HepG2 (cell line): Measurements from ENCODE around the gene POLR3E. TPM values are rescaled to one million over a fixed set of nuclear protein-coding genes. Genes with fewer than 3 reads are reported as not detected.

Experiments used
- ATAC-seq: fragments of 200-7000 bp; cut with Tn5 transposase; 3 replicates; pipeline ENCODE4 v1.9.1; 2020; ENCODE audit warnings: mild to moderate bottlenecking, moderate library complexity
- BruUV-seq: library from RNA; stranded (reverse); fragments of 400-500 nt; replicated peaks from 2 replicates; lab custom pipeline; 2021; lab: Mats Ljungman, UMichigan
- CTCF ChIA-PET: fragments of 300-600 bp; formaldehyde crosslinking; extraction: SDS; loops from one replicate; lab custom pipeline; 2021; ENCODE audit warnings: low total read pairs, inconsistent platforms, low intra/inter-chr PET ratio; lab: Yijun Ruan, JAX
- POLR2A ChIA-PET: fragments of 350-600 bp; sonication (Branson Sonifier 250); formaldehyde crosslinking; loops from one replicate; lab custom pipeline; 2020; ENCODE audit warnings: antibody characterized with exemption, inconsistent platforms; lab: Yijun Ruan, JAX
- DNase-seq: peaks from one replicate; pipeline ENCODE4 v3.0.0-alpha.2; 2015; ENCODE audit warnings: low spot score
- FAIRE-seq: peaks from 3 replicates; lab custom pipeline; 2011; peaks lifted over from hg19 to GRCh38; lab: Jason Lieb, UNC
- H2AFZ ChIP-seq: one replicate; pipeline ENCODE4 v1.6.1; 2011; ENCODE audit warnings: low read length, inconsistent platforms
- H3K27ac ChIP-seq: fragments of 300-600 bp; 3 replicates; pipeline ENCODE4 v1.8.0; 2011; ENCODE audit warnings: mixed run types, mild to moderate bottlenecking, mixed read lengths, low read length, inconsistent platforms; ENCODE audit not compliant: insufficient read depth; ENCODE audit errors: extremely low read length
- H3K27me3 ChIP-seq, 2 experiments: fragments of 200-600 bp in 1 of 2; 2 replicates in 1 of 2; 3 replicates in 1 of 2; pipeline versions ENCODE4 v1.6.0 to v1.8.0; 2011; ENCODE audit warnings: low read length in 2 of 2, mild to moderate bottlenecking in 2 of 2, moderate library complexity in 2 of 2, inconsistent platforms in 1 of 2; ENCODE audit not compliant: insufficient read depth in 2 of 2, control insufficient read depth in 1 of 2
- H3K36me3 ChIP-seq, 2 experiments: fragments of 200-600 bp in 1 of 2; replicated peaks in 1 of 2; 2 replicates in 1 of 2; 3 replicates in 1 of 2; pipeline versions ENCODE4 v1.5.1 to v1.8.0; 2011; ENCODE audit warnings: low read length in 2 of 2, inconsistent platforms in 1 of 2; ENCODE audit not compliant: insufficient read depth in 2 of 2, control insufficient read depth in 1 of 2
- H3K4me1 ChIP-seq: 2 replicates; pipeline ENCODE4 v1.5.1; 2012; ENCODE audit warnings: low read length, inconsistent platforms; ENCODE audit not compliant: insufficient read depth
- H3K4me2 ChIP-seq: 2 replicates; pipeline ENCODE4 v1.6.0; 2011; ENCODE audit warnings: low read depth, low read length, inconsistent platforms
- H3K4me3 ChIP-seq, 3 experiments: fragments of 200-600 bp in 1 of 3; sonication (generic), shearing (Covaris generic) in 1 of 3; replicated peaks in 1 of 3; 2 replicates each; pipeline ENCODE4 v1.5.1; 2011 to 2016; ENCODE audit warnings: low read length in 3 of 3, inconsistent platforms in 2 of 3, low read depth in 2 of 3, mild to moderate bottlenecking in 2 of 3, control low read depth in 1 of 3, mixed read lengths in 1 of 3; ENCODE audit not compliant: insufficient read depth in 1 of 3
- H3K79me2 ChIP-seq: one replicate; pipeline ENCODE4 v1.6.1; 2011; ENCODE audit warnings: low read length, inconsistent platforms; ENCODE audit not compliant: insufficient read depth
- H3K9ac ChIP-seq: 2 replicates; pipeline ENCODE4 v1.6.0; 2011; ENCODE audit warnings: mild to moderate bottlenecking, low read depth, low read length, inconsistent platforms; ENCODE audit not compliant: insufficient read depth
- H3K9me3 ChIP-seq: 2 replicates; pipeline ENCODE4 v1.5.1; 2012; ENCODE audit warnings: mild to moderate bottlenecking, low read length
- H4K20me1 ChIP-seq: 2 replicates; pipeline ENCODE4 v1.6.0; 2011; ENCODE audit warnings: inconsistent platforms, mild to moderate bottlenecking, low read length, moderate library complexity; ENCODE audit not compliant: insufficient read depth
- MAFG ChIP-seq: sonication (generic); formaldehyde crosslinking; IDR thresholded peaks from 2 replicates; pipeline ENCODE4 v1.5.1; 2020; ENCODE audit warnings: mild to moderate bottlenecking, missing genetic modification reagents
- MEIS2 ChIP-seq: sonication (generic); formaldehyde crosslinking; IDR thresholded peaks from 2 replicates; pipeline ENCODE4 v1.9.0; 2021; ENCODE audit warnings: mild to moderate bottlenecking, missing genetic modification reagents
- ZNF34 ChIP-seq: sonication (generic); formaldehyde crosslinking; IDR thresholded peaks from 2 replicates; pipeline ENCODE4 v1.4.0; 2020; ENCODE audit warnings: mild to moderate bottlenecking, missing genetic modification reagents, borderline replicate concordance
- ZNF629 ChIP-seq: sonication (generic); formaldehyde crosslinking; conservative IDR thresholded peaks from 2 replicates; pipeline ENCODE4 v1.5.0; 2020; ENCODE audit warnings: missing genetic modification reagents
- ZNF883 ChIP-seq: sonication (generic); formaldehyde crosslinking; IDR thresholded peaks from 2 replicates; pipeline ENCODE4 v1.5.1; 2020; ENCODE audit warnings: mild to moderate bottlenecking, missing genetic modification reagents; ENCODE audit errors: not compliant biosample characterization
- WGBS: methylation state at CpG from one replicate; pipeline ENCODE4 v1.1.6; 2017; ENCODE audit warnings: low lambda C conversion rate; 5-methylcytosine and 5-hydroxymethylcytosine counted together
- in situ Hi-C: cut with HindIII; loops from 2 replicates; pipeline ENCODE4 v1.10.0; 2017; ENCODE audit warnings: low pct_unique_long_range_greater_than_20kb; ENCODE audit not compliant: extremely low pct_ligation_motif_present
- intact Hi-C: fragments of 100-400 bp; cut with micrococcal nuclease; formaldehyde crosslinking; loops from one replicate; pipeline ENCODE4 v1.10.0; 2022; ENCODE audit not compliant: unreplicated experiment
- polyA plus RNA-seq, 8 experiments: library from polyadenylated mRNA; depleted of rRNA in 3 of 8; stranded (reverse) in 7 of 8; unstranded in 1 of 8; fragments of >200 nt; fragmentation: Illumina TruSeq in 4 of 8; extraction: Trizol in 4 of 8; gene quantifications; 2 replicates each; pipeline versions ENCODE4 v1.2.1 to v1.2.3, GENCODE V29; 2011 to 2016; ENCODE audit warnings: low read depth in 4 of 8, missing spikeins in 1 of 8, mixed read lengths in 1 of 8; ENCODE audit not compliant: insufficient read depth in 1 of 8
- total RNA-seq, 5 experiments: library from RNA; depleted of rRNA; stranded (reverse); fragments of >200 nt; fragmentation: Illumina TruSeq; extraction: Trizol; gene quantifications; 2 replicates each; pipeline ENCODE4 v1.2.3, GENCODE V29; 2016; ENCODE audit warnings: low read depth in 1 of 5
- TF ChIP-seq, protein P1 (sequence below): sonication (generic); formaldehyde crosslinking; IDR thresholded peaks from 2 replicates; pipeline ENCODE4 v1.5.0; 2020; ENCODE audit warnings: missing genetic modification reagents
- TF ChIP-seq, protein P2 (sequence below): sonication (generic); formaldehyde crosslinking; IDR thresholded peaks from 2 replicates; pipeline ENCODE4 v1.8.0; 2022; ENCODE audit warnings: missing genetic modification reagents, mild to moderate bottlenecking, moderate library complexity, borderline replicate concordance

POLR3E gene
- total and polyA plus RNA-seq, 2 of the 13 experiments (the other 11 are each of a cell fraction or from before 2014, with no cell fraction given): 135 to 262 TPM

DNA sequence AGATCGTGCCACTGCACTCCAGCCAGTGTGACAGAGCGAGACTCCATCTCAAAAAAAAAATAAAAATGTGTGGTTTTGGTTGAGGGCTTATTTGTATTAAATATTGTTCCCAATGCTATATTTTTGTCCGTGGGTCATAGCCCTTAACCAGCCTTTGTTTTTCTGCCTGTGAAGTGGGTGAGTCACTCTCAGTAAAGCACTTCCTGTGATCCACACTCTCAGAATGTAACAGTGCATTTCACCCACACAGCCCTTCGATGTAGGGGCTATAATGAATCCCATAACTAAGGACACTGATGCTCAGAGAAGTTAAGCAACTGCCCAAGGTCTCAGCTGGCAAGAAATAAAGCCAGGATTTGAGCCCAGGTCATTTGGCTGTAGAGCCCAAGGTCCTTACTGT, 34.7 kb upstream of the POLR3E start:
- ATAC-seq (no peak), FAIRE-seq (no peak), DNase-seq (no peak)
- Histone ChIP-seq H3K27ac (no peak overlapping the region), H3K4me3 (no peak overlapping the region), H3K9ac (no peak overlapping the region), H3K36me3 (peaks cover 39 to 71% of the 10 kb centered on the region in 2 experiments), H2AFZ (no peak overlapping the region), H3K9me3 (no peaks in the 10 kb centered on the region), H3K4me2 (no peak overlapping the region), H3K4me1 (no peaks in the 10 kb centered on the region), H4K20me1 (no peaks in the 10 kb centered on the region), H3K27me3 (no peaks in the 10 kb centered on the region), H3K79me2 (no peaks in the 10 kb centered on the region)
- WGBS: 93% methylated on average over 4 of the region's 4 CpGs
- no TSS peak for BruUV-seq
- TF ChIP-seq ZNF629 (peak; percentile 44; the same call in 1 of the 2 replicates), ZNF34 (CRISPR knock-in tag) (no peak)
- in situ Hi-C loops: no loop called here
- CTCF ChIA-PET: no interaction called here
- intact Hi-C loops: no loop called here
- POLR2A ChIA-PET: no interaction called here

DNA sequence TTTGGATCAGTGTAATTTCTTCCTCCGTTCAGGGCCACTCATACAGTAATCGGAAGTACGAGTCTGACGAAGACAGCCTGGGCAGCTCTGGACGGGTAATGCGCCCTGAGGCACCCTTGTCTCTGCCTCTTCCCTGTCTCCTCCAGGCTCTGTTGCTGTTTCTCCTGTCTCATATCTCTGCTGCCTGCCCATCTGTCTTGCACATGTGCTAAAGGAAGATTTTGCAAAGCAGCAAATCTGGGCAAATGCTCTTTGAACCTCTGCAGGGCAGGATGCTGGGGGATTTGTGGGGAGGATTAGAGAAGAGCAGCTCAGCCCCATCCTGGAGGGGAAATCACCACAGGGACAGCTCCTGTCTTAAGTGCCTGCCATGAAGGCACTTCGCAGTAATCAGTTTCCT, 32.4 kb upstream of the POLR3E start:
- FAIRE-seq: no peak
- no peak overlapping the region for H3K4me3 ChIP-seq
- no peak overlapping the region for H3K27ac ChIP-seq
- H3K4me2 ChIP-seq: no peak overlapping the region
- intact Hi-C loops: no loop called here
- peaks cover 34 to 61% of the 10 kb centered on the region in 2 experiments for H3K36me3 ChIP-seq
- no peak overlapping the region for H3K9ac ChIP-seq
- DNase-seq: no peak
- BruUV-seq: no TSS peak
- H3K79me2 ChIP-seq: no peaks in the 10 kb centered on the region
- 94% methylated on average over 7 of the region's 7 CpGs for WGBS
- H3K27me3 ChIP-seq: no peaks in the 10 kb centered on the region
- H3K4me1 ChIP-seq: no peaks in the 10 kb centered on the region
- POLR2A ChIA-PET: no interaction called here
- no peaks in the 10 kb centered on the region for H3K9me3 ChIP-seq
- no peak for ATAC-seq
- H2AFZ ChIP-seq: no peak overlapping the region
- in situ Hi-C loops: no loop called here
- no peaks in the 10 kb centered on the region for H4K20me1 ChIP-seq
- CTCF ChIA-PET: no interaction called here
- TF ChIP-seq, protein P1, sequence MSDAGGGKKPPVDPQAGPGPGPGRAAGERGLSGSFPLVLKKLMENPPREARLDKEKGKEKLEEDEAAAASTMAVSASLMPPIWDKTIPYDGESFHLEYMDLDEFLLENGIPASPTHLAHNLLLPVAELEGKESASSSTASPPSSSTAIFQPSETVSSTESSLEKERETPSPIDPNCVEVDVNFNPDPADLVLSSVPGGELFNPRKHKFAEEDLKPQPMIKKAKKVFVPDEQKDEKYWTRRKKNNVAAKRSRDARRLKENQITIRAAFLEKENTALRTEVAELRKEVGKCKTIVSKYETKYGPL: no peak
- TF ChIP-seq ZNF883 (CRISPR knock-in tag): peak; percentile 30
- 0 out of 2 replicates have a peak, but pooled peaks have one; percentile 21 for TF ChIP-seq MEIS2 (CRISPR knock-in tag)
- no peak for TF ChIP-seq MAFG (CRISPR knock-in tag)
- TF ChIP-seq, protein P2, sequence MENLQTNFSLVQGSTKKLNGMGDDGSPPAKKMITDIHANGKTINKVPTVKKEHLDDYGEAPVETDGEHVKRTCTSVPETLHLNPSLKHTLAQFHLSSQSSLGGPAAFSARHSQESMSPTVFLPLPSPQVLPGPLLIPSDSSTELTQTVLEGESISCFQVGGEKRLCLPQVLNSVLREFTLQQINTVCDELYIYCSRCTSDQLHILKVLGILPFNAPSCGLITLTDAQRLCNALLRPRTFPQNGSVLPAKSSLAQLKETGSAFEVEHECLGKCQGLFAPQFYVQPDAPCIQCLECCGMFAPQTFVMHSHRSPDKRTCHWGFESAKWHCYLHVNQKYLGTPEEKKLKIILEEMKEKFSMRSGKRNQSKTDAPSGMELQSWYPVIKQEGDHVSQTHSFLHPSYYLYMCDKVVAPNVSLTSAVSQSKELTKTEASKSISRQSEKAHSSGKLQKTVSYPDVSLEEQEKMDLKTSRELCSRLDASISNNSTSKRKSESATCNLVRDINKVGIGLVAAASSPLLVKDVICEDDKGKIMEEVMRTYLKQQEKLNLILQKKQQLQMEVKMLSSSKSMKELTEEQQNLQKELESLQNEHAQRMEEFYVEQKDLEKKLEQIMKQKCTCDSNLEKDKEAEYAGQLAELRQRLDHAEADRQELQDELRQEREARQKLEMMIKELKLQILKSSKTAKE (CRISPR knock-in tag): 0 out of 2 replicates have a peak, but pooled peaks have one; percentile 8
